SK-N-SH treated with all-trans-retinoic acid at 6 μM for 48 hours (cell line): ENCODE data around the gene SREK1.

ENCODE experiments used
- CSDC2 ChIP-seq: fragments of 250-450 bp; sonication (Bioruptor Pico); IDR thresholded peaks from 2 replicates; pipeline ENCODE4 v1.5.0; 2020; ENCODE audit warnings: mild to moderate bottlenecking, moderate library complexity
- ESRRG ChIP-seq: fragments of 250-450 bp; sonication (Bioruptor Pico); IDR thresholded peaks from 2 replicates; pipeline ENCODE4 v1.6.1; 2021; ENCODE audit warnings: mild to moderate bottlenecking
- GLIS3 ChIP-seq: fragments of 250-450 bp; sonication (Bioruptor Pico); IDR thresholded peaks from 2 replicates; pipeline ENCODE4 v1.5.0; 2020; ENCODE audit warnings: mild to moderate bottlenecking, moderate library complexity
- RARB ChIP-seq: fragments of 250-450 bp; sonication (Bioruptor Pico); IDR thresholded peaks from 2 replicates; pipeline ENCODE4 v1.8.0; 2021; ENCODE audit warnings: mild to moderate bottlenecking, moderate library complexity
- ZNF70 ChIP-seq: fragments of 450-650 bp; formaldehyde crosslinking; IDR thresholded peaks from 2 replicates; pipeline ENCODE4 v1.5.0; 2020; ENCODE audit warnings: mild to moderate bottlenecking, moderate library complexity
- TF ChIP-seq, protein P1 (sequence below): fragments of 250-450 bp; sonication (Bioruptor Pico); IDR thresholded peaks from 2 replicates; pipeline ENCODE4 v1.8.0; 2020; ENCODE audit warnings: mild to moderate bottlenecking, moderate library complexity, borderline replicate concordance
- TF ChIP-seq, protein P2 (sequence below): fragments of 250-450 bp; sonication (Bioruptor Pico); IDR thresholded peaks from 2 replicates; pipeline ENCODE4 v1.8.0; 2021; ENCODE audit warnings: low read depth, mild to moderate bottlenecking, moderate library complexity, borderline replicate concordance

DNA sequence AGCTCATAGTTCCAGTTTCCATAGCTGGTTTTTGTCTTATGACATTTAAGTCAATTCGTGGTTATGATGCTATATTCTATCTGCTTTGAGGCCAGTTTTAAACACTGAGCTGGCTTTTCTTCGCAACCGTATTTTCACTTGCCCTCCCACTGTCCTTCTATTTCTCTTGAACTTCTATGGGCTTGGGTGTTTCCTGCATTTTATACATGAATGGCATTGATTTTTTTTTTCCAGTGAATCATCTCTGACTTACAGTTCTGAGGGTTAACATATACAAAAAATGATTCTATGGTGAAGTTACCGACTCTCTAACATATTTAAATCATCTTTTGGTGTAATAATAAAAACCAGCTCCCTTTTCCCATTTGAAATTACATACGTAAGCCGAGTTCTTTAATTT, 88.2 kb downstream of the SREK1 start:
- no peak for TF ChIP-seq ZNF70 (CRISPR knock-in tag)
- TF ChIP-seq, protein P1, sequence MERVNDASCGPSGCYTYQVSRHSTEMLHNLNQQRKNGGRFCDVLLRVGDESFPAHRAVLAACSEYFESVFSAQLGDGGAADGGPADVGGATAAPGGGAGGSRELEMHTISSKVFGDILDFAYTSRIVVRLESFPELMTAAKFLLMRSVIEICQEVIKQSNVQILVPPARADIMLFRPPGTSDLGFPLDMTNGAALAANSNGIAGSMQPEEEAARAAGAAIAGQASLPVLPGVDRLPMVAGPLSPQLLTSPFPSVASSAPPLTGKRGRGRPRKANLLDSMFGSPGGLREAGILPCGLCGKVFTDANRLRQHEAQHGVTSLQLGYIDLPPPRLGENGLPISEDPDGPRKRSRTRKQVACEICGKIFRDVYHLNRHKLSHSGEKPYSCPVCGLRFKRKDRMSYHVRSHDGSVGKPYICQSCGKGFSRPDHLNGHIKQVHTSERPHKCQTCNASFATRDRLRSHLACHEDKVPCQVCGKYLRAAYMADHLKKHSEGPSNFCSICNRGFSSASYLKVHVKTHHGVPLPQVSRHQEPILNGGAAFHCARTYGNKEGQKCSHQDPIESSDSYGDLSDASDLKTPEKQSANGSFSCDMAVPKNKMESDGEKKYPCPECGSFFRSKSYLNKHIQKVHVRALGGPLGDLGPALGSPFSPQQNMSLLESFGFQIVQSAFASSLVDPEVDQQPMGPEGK, result no peak
- TF ChIP-seq RARB, result no peak
- TF ChIP-seq, protein P2, sequence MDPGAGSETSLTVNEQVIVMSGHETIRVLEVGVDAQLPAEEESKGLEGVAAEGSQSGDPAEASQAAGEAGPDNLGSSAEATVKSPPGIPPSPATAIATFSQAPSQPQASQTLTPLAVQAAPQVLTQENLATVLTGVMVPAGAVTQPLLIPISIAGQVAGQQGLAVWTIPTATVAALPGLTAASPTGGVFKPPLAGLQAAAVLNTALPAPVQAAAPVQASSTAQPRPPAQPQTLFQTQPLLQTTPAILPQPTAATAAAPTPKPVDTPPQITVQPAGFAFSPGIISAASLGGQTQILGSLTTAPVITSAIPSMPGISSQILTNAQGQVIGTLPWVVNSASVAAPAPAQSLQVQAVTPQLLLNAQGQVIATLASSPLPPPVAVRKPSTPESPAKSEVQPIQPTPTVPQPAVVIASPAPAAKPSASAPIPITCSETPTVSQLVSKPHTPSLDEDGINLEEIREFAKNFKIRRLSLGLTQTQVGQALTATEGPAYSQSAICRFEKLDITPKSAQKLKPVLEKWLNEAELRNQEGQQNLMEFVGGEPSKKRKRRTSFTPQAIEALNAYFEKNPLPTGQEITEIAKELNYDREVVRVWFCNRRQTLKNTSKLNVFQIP (CRISPR knock-in tag), result no peak
- no peak for TF ChIP-seq GLIS3 (CRISPR knock-in tag)
- TF ChIP-seq ESRRG (CRISPR knock-in tag), result no peak
- no peak for TF ChIP-seq CSDC2 (CRISPR knock-in tag)
